ENCODE measurements around the gene LGALS4.
A peak's percentile ranks its signal among the peaks of the same experiment; 100 is the strongest.

LGALS4 gene

GRCh38 chr19:38850436-38850975 is 37.8 kb upstream of the LGALS4 start:
- no peaks in the 10 kb centered on the region for H3K27me3 ChIP-seq (ENCODE audit: control insufficient read depth, insufficient read depth, low read length)
- peak overlapping the region; percentile 100 for H3K27ac ChIP-seq (ENCODE audit: low read depth, low read length)
- peak overlapping the region; percentile 63 for H3K4me3 ChIP-seq (ENCODE audit: low read depth, low read length)
- peaks cover 34% of the 10 kb centered on the region for H3K36me3 ChIP-seq (ENCODE audit: control insufficient read depth, insufficient read depth, low read length)
- peaks cover 16% of the 10 kb centered on the region for H3K4me1 ChIP-seq (ENCODE audit: control insufficient read depth, insufficient read depth, low read length)
- H3K9me3 ChIP-seq (ENCODE audit: control insufficient read depth, insufficient read depth, low read length) = no peaks in the 10 kb centered on the region
- H3K9ac ChIP-seq (ENCODE audit: low read depth, low read length) = peak overlapping the region; percentile 31

DNA sequence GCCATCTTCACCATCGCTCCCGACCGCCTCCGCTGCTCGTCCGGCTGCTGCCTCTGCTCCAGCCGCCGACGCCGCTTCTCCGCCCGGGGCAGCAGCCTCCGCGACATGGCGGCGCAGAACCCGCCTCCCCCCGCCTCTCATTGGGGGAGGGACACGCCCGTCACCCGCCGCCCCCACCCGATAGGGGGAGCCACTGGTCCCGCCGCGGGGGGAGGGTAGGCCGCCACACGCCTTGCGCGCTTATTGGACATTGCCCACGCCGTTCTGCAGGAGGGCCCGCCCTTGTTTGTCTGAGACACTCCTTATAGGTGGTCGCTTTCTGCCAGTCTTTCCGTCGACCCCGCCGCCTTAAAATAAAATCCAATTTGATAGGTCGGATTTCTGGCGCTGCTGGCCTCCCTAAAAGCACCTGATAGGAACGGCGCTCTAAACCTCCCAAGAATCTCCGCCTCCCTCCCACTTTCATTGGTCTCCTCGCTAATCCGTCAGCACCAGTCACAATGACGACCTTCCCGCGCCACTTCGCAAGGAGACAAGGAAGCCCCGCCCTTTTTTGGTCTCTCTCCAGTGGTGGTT is 37.2 kb upstream of the LGALS4 start, which contains the start of gene HNRNPL:
Gene HNRNPL, minus strand, starts transcription at position 127 of the 576 bp plus-strand sequence. Its CDS starts 20 bp downstream, at position 107.
- peaks cover 16% of the 10 kb centered on the region for H3K4me1 ChIP-seq (ENCODE audit: control insufficient read depth, insufficient read depth, low read length)
- no peaks in the 10 kb centered on the region for H3K27me3 ChIP-seq (ENCODE audit: control insufficient read depth, insufficient read depth, low read length)
- H3K9me3 ChIP-seq (ENCODE audit: control insufficient read depth, insufficient read depth, low read length) = no peaks in the 10 kb centered on the region
- peak within 1 kb of the TSS; percentile 100 for H3K4me3 ChIP-seq (ENCODE audit: low read depth, low read length)
- H3K36me3 ChIP-seq (ENCODE audit: control insufficient read depth, insufficient read depth, low read length) = peaks cover 40% of the 10 kb centered on the region
- peak within 1 kb of the TSS; percentile 98 for H3K9ac ChIP-seq (ENCODE audit: low read depth, low read length)
- H3K27ac ChIP-seq (ENCODE audit: low read depth, low read length) = peak within 1 kb of the TSS; percentile 100

DNA sequence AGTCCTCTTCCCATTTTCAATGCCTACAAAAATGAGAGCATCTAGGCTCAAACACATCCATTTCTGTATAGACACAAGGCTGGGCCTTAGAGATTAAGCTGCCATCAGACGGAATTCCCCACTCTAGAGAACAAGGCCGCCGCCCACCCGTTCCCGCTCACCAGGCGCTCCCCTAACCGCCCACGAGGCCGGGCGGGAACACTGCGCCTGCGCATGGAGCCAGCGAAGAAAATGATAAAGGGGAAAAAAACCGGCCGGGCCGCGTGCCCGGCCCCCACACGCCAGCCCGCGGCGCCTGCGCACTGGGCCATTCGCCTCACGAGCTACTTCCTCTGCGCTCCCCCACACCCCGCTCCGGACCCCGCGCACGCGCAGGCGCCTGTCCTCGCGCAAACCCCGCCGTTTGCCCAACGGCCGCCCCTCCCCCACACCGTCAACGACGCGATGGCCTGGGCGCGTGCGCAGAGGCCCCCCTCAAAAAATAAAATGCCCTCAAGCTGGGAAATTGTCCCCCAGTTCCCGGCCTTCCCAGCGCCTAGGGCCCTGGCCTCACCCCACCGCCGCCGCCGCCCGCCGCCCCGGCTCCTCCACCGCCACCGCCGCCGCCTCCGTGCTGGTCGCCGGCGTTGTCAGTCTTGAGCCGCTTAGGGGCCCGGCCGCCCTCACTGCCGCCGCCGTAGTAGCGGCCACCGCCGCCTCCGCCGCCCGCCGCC is 36.6 kb upstream of the LGALS4 start:
- H3K4me3 ChIP-seq (ENCODE audit: low read depth, low read length) = peak overlapping the region; percentile 100
- peak overlapping the region; percentile 98 for H3K9ac ChIP-seq (ENCODE audit: low read depth, low read length)
- peaks cover 16% of the 10 kb centered on the region for H3K4me1 ChIP-seq (ENCODE audit: control insufficient read depth, insufficient read depth, low read length)
- peaks cover 46% of the 10 kb centered on the region for H3K36me3 ChIP-seq (ENCODE audit: control insufficient read depth, insufficient read depth, low read length)
- H3K27ac ChIP-seq (ENCODE audit: low read depth, low read length) = peak overlapping the region; percentile 100
- no peaks in the 10 kb centered on the region for H3K27me3 ChIP-seq (ENCODE audit: control insufficient read depth, insufficient read depth, low read length)
- H3K9me3 ChIP-seq (ENCODE audit: control insufficient read depth, insufficient read depth, low read length) = no peaks in the 10 kb centered on the region

DNA sequence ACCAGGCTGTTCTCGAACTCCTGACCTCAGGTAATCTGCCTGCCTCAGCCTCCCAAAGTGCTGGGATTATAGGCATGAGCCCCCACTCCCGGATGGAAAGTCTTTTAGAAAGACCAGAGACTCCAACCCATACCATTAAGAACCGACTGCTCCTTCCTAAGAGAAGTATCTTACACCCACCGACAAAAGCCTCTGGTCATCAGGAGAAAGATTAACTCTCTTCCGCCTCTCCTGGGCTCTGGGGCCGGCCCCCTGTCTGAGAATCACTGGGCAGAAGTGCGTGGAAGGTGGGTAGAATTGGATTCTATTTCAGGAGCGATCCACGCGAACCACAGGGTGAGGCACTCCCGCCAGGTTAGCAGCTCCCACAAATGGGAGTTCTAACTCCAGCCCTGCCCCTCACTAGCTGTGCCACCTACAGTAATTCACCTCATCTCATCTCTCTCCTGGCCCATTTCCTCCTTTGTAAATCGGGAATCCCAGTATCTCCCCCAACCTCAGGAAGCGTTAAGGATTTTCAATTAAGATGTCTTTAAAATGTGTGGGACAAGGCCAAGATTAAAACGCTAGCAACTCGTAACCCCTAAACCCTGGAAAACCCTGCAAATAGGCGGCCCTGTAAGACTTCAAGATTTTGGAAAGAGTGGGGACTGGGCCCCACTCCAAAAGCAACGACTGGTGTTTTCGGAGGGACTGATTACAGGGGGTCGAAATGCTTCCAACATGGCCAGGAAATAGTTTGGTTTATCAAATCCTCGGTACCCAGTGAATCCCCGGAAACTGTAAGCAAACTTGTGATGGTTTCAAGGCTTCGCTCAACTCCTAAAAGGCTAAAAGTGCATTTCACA is 35.8 kb upstream of the LGALS4 start:
- Histone ChIP-seq H3K4me1 (ENCODE audit: control insufficient read depth, insufficient read depth, low read length) (peaks cover 16% of the 10 kb centered on the region), H3K4me3 (ENCODE audit: low read depth, low read length) (peak overlapping the region; percentile 100), H3K36me3 (ENCODE audit: control insufficient read depth, insufficient read depth, low read length) (peaks cover 54% of the 10 kb centered on the region), H3K9me3 (ENCODE audit: control insufficient read depth, insufficient read depth, low read length) (no peaks in the 10 kb centered on the region), H3K9ac (ENCODE audit: low read depth, low read length) (peak overlapping the region; percentile 98), H3K27me3 (ENCODE audit: control insufficient read depth, insufficient read depth, low read length) (no peaks in the 10 kb centered on the region), H3K27ac (ENCODE audit: low read depth, low read length) (peak overlapping the region; percentile 100)

DNA sequence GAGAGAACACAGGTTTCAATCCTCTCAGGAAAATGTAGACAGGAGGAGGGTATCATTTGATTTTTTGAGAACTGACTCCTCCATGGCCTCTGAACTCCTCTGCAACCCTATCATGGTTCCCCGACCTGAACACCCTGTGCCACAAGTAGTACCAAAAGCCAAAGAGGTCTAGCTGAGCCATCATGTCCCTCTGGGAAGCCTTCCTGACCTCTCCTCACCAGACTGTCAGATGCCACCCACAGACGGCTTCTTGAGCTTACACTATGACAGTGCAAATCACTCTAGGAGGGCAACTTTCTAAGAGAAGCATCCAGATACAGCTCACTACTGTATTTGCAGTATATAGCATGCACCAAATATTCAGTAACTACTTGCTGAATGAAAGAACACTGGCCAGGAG is 33.4 kb upstream of the LGALS4 start:
- H3K27ac ChIP-seq (ENCODE audit: low read depth, low read length) = no peak overlapping the region
- peaks cover 10% of the 10 kb centered on the region for H3K4me1 ChIP-seq (ENCODE audit: control insufficient read depth, insufficient read depth, low read length)
- H3K9me3 ChIP-seq (ENCODE audit: control insufficient read depth, insufficient read depth, low read length) = no peaks in the 10 kb centered on the region
- H3K4me3 ChIP-seq (ENCODE audit: low read depth, low read length) = no peak overlapping the region
- peaks cover 78% of the 10 kb centered on the region for H3K36me3 ChIP-seq (ENCODE audit: control insufficient read depth, insufficient read depth, low read length)
- no peaks in the 10 kb centered on the region for H3K27me3 ChIP-seq (ENCODE audit: control insufficient read depth, insufficient read depth, low read length)
- H3K9ac ChIP-seq (ENCODE audit: low read depth, low read length) = no peak overlapping the region

- Histone ChIP-seq H3K27me3 (ENCODE audit: control insufficient read depth, insufficient read depth, low read length) (no peaks in the 10 kb centered on the region), H3K4me3 (ENCODE audit: low read depth, low read length) (no peak overlapping the region), H3K9ac (ENCODE audit: low read depth, low read length) (no peak overlapping the region), H3K27ac (ENCODE audit: low read depth, low read length) (no peak overlapping the region), H3K4me1 (ENCODE audit: control insufficient read depth, insufficient read depth, low read length) (peaks cover 6% of the 10 kb centered on the region; the same call in 1 of the 2 replicates), H3K9me3 (ENCODE audit: control insufficient read depth, insufficient read depth, low read length) (no peaks in the 10 kb centered on the region), H3K36me3 (ENCODE audit: control insufficient read depth, insufficient read depth, low read length) (peaks cover 84% of the 10 kb centered on the region)
Observed at GRCh38 chr19:38845374-38846024, 32.8 kb upstream of the LGALS4 start.

- Histone ChIP-seq H3K4me3 (ENCODE audit: low read depth, low read length) (no peak overlapping the region), H3K9ac (ENCODE audit: low read depth, low read length) (no peak overlapping the region), H3K9me3 (ENCODE audit: control insufficient read depth, insufficient read depth, low read length) (no peaks in the 10 kb centered on the region), H3K4me1 (ENCODE audit: control insufficient read depth, insufficient read depth, low read length) (peaks cover 6% of the 10 kb centered on the region; the same call in 1 of the 2 replicates), H3K27ac (ENCODE audit: low read depth, low read length) (no peak overlapping the region), H3K27me3 (ENCODE audit: control insufficient read depth, insufficient read depth, low read length) (no peaks in the 10 kb centered on the region), H3K36me3 (ENCODE audit: control insufficient read depth, insufficient read depth, low read length) (peaks cover 96% of the 10 kb centered on the region)
Observed at GRCh38 chr19:38844093-38844686, 31.4 kb upstream of the LGALS4 start.

DNA sequence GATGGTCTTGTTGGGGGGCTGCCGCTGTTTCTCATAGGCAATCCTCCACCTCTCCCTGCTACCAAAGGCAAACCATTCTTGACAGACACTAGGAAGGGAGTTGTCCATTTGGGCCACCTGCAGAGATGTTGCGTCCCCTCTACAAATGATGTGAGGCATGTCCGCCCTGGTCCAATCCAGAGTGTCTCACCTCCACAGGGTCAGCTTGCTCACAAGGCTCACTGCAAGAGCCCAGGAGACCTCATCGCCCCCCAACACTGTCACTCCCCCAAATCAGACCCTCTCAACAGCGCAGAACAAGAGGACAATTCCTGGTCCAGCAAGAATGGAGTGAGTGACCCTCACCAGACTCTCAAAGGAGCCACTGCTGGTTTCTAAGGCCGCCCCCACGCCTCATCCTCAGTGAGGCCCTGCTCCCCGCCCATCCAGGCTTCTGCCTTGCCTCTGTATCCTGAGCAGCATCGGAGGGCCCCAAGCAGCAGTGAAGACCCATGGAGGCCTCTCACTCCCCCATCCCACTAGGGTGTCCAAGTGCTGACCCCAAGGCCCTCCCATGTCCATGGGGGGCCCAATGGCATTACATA is 30.5 kb upstream of the LGALS4 start:
- H3K27me3 ChIP-seq (ENCODE audit: control insufficient read depth, insufficient read depth, low read length) = no peaks in the 10 kb centered on the region
- no peak overlapping the region for H3K9ac ChIP-seq (ENCODE audit: low read depth, low read length)
- peaks cover 98% of the 10 kb centered on the region for H3K36me3 ChIP-seq (ENCODE audit: control insufficient read depth, insufficient read depth, low read length)
- H3K9me3 ChIP-seq (ENCODE audit: control insufficient read depth, insufficient read depth, low read length) = no peaks in the 10 kb centered on the region
- no peak overlapping the region for H3K27ac ChIP-seq (ENCODE audit: low read depth, low read length)
- H3K4me3 ChIP-seq (ENCODE audit: low read depth, low read length) = no peak overlapping the region
- peaks cover under 1% of the 10 kb centered on the region; the same call in 1 of the 2 replicates for H3K4me1 ChIP-seq (ENCODE audit: control insufficient read depth, insufficient read depth, low read length)

DNA sequence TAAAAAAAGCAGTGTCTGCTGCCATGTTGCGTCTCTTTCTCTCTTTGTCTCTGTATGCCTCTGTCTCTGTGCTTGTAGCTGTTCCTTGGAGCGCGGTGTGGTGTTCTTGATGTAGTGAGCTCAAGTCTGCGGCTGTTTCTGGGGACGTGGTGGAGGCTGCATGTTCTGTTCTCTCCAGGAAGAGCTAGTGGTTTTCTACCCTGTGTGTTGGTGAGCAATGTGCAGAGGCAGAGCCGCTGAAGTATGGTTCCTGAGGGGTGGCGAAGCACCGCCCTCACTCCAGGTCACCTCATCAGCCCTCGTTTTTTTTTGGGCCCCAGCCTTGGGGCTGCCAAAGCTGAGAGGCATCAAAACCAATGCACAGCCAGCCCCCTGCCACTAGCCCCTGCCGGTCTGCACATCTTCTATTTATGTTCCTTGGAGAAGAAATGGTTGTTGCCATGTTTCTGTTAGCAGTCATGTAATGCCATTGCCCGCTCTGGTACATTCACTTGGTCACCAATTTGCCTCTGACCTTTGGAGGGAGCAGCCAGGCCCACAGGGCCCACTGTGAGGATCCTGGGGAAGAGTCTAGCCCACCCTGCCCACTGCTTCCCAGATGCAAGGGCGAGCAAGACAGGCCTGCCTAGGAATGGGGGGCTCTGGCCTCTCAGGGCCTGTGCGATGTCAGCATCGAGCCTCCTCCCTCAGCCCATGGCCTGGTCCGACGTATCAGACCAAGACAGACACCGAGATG is 29.9 kb upstream of the LGALS4 start:
- H3K27ac ChIP-seq (ENCODE audit: low read depth, low read length) = no peak overlapping the region
- H3K9ac ChIP-seq (ENCODE audit: low read depth, low read length) = no peak overlapping the region
- H3K36me3 ChIP-seq (ENCODE audit: control insufficient read depth, insufficient read depth, low read length) = peaks cover 99% of the 10 kb centered on the region
- no peaks in the 10 kb centered on the region for H3K27me3 ChIP-seq (ENCODE audit: control insufficient read depth, insufficient read depth, low read length)
- no peaks in the 10 kb centered on the region for H3K4me1 ChIP-seq (ENCODE audit: control insufficient read depth, insufficient read depth, low read length)
- no peaks in the 10 kb centered on the region for H3K9me3 ChIP-seq (ENCODE audit: control insufficient read depth, insufficient read depth, low read length)
- H3K4me3 ChIP-seq (ENCODE audit: low read depth, low read length) = no peak overlapping the region
